Measurements from ENCODE around the gene RYR1.
"Not testable (repeated sequence)": the region's sequence is repeated elsewhere in the genome, so short reads cannot be mapped to it uniquely, and the experiment has no call there.

RYR1 gene

DNA sequence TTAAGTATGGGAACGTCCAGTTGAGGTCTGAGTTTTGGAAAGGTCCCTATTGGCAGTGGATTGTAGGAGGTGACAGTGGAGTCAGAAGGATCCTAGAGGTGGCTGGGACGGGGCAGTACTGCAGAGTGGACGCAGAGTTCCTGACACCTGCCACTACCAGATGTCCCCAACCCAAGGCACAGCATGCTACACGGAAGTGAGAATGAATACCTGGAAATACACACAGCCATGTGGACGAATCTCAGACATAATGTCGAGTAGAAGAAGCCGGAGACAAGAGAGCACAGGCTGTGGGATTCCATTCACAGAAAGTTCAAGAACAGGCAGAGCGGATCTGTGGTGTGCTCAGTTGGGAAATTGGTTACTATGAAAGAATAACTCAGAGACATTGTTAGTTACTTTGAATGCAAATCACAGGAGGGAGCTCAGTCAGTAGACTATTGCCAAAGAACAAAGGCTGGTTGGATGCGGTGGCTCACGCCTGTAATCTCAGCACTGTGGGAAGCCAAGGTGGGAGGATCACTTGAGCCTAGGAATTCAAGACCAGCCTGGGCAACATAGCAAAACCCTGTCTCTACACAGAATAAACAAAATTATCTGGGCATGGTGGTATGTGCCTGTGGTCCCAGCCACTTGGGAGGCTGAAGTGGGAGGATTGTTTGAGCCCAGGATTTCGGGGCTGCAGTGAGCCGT is 37.4 kb downstream of the RYR1 start:
- H3K27ac ChIP-seq (ENCODE audit: poor library complexity, severe bottlenecking): no peak overlapping the region
- no peaks in the 10 kb centered on the region for H3K27me3 ChIP-seq (ENCODE audit: insufficient read depth, poor library complexity, severe bottlenecking)
- H3K4me3 ChIP-seq (ENCODE audit: severe bottlenecking): no peak overlapping the region
- TF ChIP-seq, protein P1, sequence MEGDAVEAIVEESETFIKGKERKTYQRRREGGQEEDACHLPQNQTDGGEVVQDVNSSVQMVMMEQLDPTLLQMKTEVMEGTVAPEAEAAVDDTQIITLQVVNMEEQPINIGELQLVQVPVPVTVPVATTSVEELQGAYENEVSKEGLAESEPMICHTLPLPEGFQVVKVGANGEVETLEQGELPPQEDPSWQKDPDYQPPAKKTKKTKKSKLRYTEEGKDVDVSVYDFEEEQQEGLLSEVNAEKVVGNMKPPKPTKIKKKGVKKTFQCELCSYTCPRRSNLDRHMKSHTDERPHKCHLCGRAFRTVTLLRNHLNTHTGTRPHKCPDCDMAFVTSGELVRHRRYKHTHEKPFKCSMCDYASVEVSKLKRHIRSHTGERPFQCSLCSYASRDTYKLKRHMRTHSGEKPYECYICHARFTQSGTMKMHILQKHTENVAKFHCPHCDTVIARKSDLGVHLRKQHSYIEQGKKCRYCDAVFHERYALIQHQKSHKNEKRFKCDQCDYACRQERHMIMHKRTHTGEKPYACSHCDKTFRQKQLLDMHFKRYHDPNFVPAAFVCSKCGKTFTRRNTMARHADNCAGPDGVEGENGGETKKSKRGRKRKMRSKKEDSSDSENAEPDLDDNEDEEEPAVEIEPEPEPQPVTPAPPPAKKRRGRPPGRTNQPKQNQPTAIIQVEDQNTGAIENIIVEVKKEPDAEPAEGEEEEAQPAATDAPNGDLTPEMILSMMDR (IDR thresholded peaks at IDR 0.05; ENCODE audit: poor library complexity, severe bottlenecking): no peak
- H3K36me3 ChIP-seq (ENCODE audit: low read depth): no peaks in the 10 kb centered on the region
- H3K4me1 ChIP-seq (ENCODE audit: insufficient read depth, poor library complexity, severe bottlenecking): no peaks in the 10 kb centered on the region
- no peak for DNase-seq (ENCODE audit: low spot score)
- ATAC-seq (ENCODE audit: low read depth): no peak
- H3K9me3 ChIP-seq (ENCODE audit: severe bottlenecking): no peaks in the 10 kb centered on the region

DNA sequence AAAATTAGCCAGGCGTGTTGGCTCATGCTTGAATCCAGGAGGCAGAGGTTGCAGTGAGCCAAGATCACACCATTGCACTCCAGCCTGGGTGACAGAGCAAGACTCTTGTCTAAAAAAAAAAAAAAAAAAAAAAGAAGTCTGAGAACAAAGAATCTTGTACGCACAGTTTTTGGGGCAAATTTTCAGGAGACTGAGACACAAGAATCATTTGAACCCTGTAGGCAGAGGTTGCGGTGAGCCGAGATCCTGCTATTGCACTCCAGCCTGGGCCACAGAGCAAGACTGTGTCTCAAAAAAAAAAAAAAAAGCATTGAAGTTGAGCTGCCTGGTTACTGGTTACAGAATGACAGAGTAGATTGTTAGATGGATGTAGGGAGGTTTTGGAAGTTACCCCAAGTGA is 39.2 kb downstream of the RYR1 start:
- H3K27me3 ChIP-seq (ENCODE audit: insufficient read depth, poor library complexity, severe bottlenecking); H3K4me3 ChIP-seq (ENCODE audit: severe bottlenecking); DNase-seq (ENCODE audit: low spot score); H3K27ac ChIP-seq (ENCODE audit: poor library complexity, severe bottlenecking); ATAC-seq (ENCODE audit: low read depth); H3K4me1 ChIP-seq (ENCODE audit: insufficient read depth, poor library complexity, severe bottlenecking); H3K9me3 ChIP-seq (ENCODE audit: severe bottlenecking); H3K36me3 ChIP-seq (ENCODE audit: low read depth): not testable (repeated sequence)

DNA sequence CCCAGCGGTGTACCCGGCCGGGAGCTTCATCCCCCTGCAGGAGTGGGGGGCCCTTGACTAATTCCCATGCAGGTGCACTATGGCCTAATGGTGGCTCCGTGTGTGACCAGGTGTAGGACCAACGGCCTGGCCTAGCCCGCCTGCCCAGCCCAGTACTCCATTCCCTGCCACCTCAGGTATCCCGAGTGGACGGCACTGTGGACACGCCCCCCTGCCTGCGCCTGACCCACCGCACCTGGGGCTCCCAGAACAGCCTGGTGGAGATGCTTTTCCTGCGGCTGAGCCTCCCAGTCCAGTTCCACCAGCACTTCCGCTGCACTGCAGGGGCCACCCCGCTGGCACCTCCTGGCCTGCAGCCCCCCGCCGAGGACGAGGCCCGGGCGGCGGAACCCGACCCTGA is 39.7 kb downstream of the RYR1 start:
- Histone ChIP-seq H3K27ac (ENCODE audit: poor library complexity, severe bottlenecking) (no peak overlapping the region), H3K27me3 (ENCODE audit: insufficient read depth, poor library complexity, severe bottlenecking) (no peaks in the 10 kb centered on the region), H3K4me3 (ENCODE audit: severe bottlenecking) (no peak overlapping the region), H3K4me1 (ENCODE audit: insufficient read depth, poor library complexity, severe bottlenecking) (no peaks in the 10 kb centered on the region), H3K9me3 (ENCODE audit: severe bottlenecking) (no peaks in the 10 kb centered on the region), H3K36me3 (ENCODE audit: low read depth) (no peaks in the 10 kb centered on the region)
- TF ChIP-seq, protein P1 (IDR thresholded peaks at IDR 0.05; ENCODE audit: poor library complexity, severe bottlenecking): no peak
- no peak for DNase-seq (ENCODE audit: low spot score)
- ATAC-seq (ENCODE audit: low read depth): no peak

DNA sequence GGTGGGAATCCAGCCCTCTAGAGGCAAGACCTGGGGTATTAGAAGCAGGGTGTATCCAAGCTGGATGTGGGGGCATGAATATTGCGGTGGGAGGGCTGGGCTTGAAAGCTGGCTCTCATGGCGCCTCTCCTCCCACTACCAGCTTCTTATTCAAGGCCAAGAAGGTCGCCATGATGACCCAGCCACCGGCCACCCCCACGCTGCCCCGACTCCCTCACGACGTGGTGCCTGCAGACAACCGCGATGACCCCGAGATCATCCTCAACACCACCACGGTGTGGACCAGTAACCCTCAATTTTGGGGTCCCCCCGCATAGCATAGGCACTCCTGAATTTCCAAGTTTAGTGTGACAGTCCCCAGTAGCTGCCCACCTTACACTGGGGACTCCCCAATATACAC is 41.7 kb downstream of the RYR1 start:
- Histone ChIP-seq H3K27me3 (ENCODE audit: insufficient read depth, poor library complexity, severe bottlenecking) (no peaks in the 10 kb centered on the region), H3K9me3 (ENCODE audit: severe bottlenecking) (no peaks in the 10 kb centered on the region), H3K4me3 (ENCODE audit: severe bottlenecking) (no peak overlapping the region), H3K27ac (ENCODE audit: poor library complexity, severe bottlenecking) (no peak overlapping the region), H3K36me3 (ENCODE audit: low read depth) (no peaks in the 10 kb centered on the region), H3K4me1 (ENCODE audit: insufficient read depth, poor library complexity, severe bottlenecking) (no peaks in the 10 kb centered on the region)
- DNase-seq (ENCODE audit: low spot score): no peak
- TF ChIP-seq, protein P1 (IDR thresholded peaks at IDR 0.05; ENCODE audit: poor library complexity, severe bottlenecking): no peak
- no peak for ATAC-seq (ENCODE audit: low read depth)

DNA sequence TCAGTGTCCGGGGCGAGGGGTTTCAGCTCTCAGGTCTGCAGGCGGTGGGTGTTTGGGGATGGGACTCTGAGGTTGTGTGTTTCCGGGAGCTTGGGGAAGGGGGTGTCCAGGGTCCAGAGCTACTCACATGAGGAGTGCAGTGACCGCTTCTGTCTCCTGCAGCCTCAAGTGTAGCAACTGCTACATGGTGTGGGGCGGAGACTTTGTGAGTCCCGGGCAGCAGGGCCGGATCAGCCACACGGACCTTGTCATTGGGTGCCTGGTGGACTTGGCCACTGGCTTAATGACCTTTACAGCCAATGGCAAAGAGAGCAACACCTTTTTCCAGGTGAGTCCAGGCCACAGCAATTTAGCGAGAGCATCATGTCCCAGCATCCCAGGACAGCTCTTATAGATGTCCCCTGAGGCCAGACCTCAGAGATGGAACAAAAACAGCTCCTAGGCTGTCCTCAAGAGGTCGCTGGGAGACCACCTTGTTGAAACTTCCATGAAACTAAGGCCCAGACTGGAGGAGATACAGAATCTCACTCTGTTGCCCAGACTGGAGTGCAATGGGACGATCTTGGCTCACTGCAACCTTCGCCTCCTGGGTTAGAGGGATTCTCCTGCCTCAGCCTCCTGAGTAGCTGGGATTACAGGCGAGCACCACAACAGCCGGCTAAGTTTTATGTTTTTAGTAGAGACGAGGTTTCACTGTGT is 44.9 kb downstream of the RYR1 start:
- TF ChIP-seq, protein P1 (IDR thresholded peaks at IDR 0.05; ENCODE audit: poor library complexity, severe bottlenecking): peak; percentile 25
- Histone ChIP-seq H3K4me3 (ENCODE audit: severe bottlenecking) (no peak overlapping the region), H3K36me3 (ENCODE audit: low read depth) (no peaks in the 10 kb centered on the region), H3K27ac (ENCODE audit: poor library complexity, severe bottlenecking) (no peak overlapping the region), H3K27me3 (ENCODE audit: insufficient read depth, poor library complexity, severe bottlenecking) (no peaks in the 10 kb centered on the region), H3K9me3 (ENCODE audit: severe bottlenecking) (no peaks in the 10 kb centered on the region), H3K4me1 (ENCODE audit: insufficient read depth, poor library complexity, severe bottlenecking) (no peaks in the 10 kb centered on the region)
- ATAC-seq (ENCODE audit: low read depth) (peak; percentile 46; the same call in 2 of the 3 replicates), DNase-seq (ENCODE audit: low spot score) (no peak)
